Naive thymus-derived CD4-positive, alpha-beta T cell (primary cell): ENCODE results near the gene DPEP3. TPM values are rescaled to one million over a fixed set of nuclear protein-coding genes. Genes with fewer than 3 reads are reported as not detected.

ENCODE experiments used
- ATAC-seq: fragments of 150-1000 bp; cut with Tn5 transposase; 2 replicates; pipeline ENCODE4 v1.10.0; 2021; ENCODE audit warnings: mild to moderate bottlenecking, moderate library complexity
- CTCF ChIA-PET: fragments of 350-600 bp; sonication (Branson Sonifier 250); formaldehyde crosslinking; loops from one replicate; lab custom pipeline; 2021; ENCODE audit warnings: antibody characterized with exemption; lab: Charles Lee
- POLR2A ChIA-PET: fragments of 350-600 bp; sonication (Branson Sonifier 250); formaldehyde crosslinking; loops from one replicate; lab custom pipeline; 2021; ENCODE audit warnings: antibody characterized with exemption, inconsistent platforms; lab: Charles Lee
- DNase-seq, 9 donors: peaks; one replicate each; pipeline versions ENCODE4 v3.0.0 to v3.0.0-alpha.2; 2020 to 2022; ENCODE audit warnings: mixed read lengths in 1 of 9
- H3K27ac ChIP-seq: one replicate; pipeline ENCODE4 v1.7.0; 2013; ENCODE audit warnings: mild to moderate bottlenecking, low read depth, low read length, moderate library complexity
- H3K27me3 ChIP-seq, 2 donors: one replicate each; pipeline ENCODE4 v1.7.0; 2013; ENCODE audit warnings: low read length in 2 of 2, mild to moderate bottlenecking in 2 of 2, moderate library complexity in 2 of 2; ENCODE audit not compliant: control insufficient read depth in 2 of 2, insufficient read depth in 2 of 2
- H3K36me3 ChIP-seq, 3 experiments: 1 replicate in 2 of 3; 2 replicates in 1 of 3; pipeline ENCODE4 v1.7.0; 2013; ENCODE audit warnings: low read length in 3 of 3, mild to moderate bottlenecking in 3 of 3, moderate library complexity in 1 of 3; ENCODE audit not compliant: insufficient read depth in 3 of 3, control insufficient read depth in 2 of 3
- H3K4me1 ChIP-seq, 2 donors: one replicate each; pipeline ENCODE4 v1.7.0; 2013; ENCODE audit warnings: low read length in 2 of 2, mild to moderate bottlenecking in 2 of 2, moderate library complexity in 1 of 2; ENCODE audit not compliant: control insufficient read depth in 2 of 2, insufficient read depth in 2 of 2
- H3K4me3 ChIP-seq: 2 replicates; pipeline ENCODE4 v1.7.0; 2013; ENCODE audit warnings: mild to moderate bottlenecking, low read length
- H3K9me3 ChIP-seq, 3 experiments: 1 replicate in 2 of 3; 2 replicates in 1 of 3; pipeline ENCODE4 v1.7.0; 2013; ENCODE audit warnings: low read length in 3 of 3; ENCODE audit not compliant: control insufficient read depth in 2 of 3
- H3K27ac Mint-ChIP-seq, 9 donors: one replicate each; pipeline ENCODE4 v1.8.0; 2020 to 2022; ENCODE audit warnings: mixed read lengths in 9 of 9, mild to moderate bottlenecking in 8 of 9, moderate library complexity in 5 of 9, inconsistent platforms in 2 of 9
- H3K27me3 Mint-ChIP-seq, 5 donors: one replicate each; pipeline ENCODE4 v1.8.0; 2021 to 2022; ENCODE audit warnings: mixed read lengths in 5 of 5, mild to moderate bottlenecking in 1 of 5
- H3K36me3 Mint-ChIP-seq, 5 donors: one replicate each; pipeline ENCODE4 v1.8.0; 2020 to 2022; ENCODE audit warnings: mixed read lengths in 5 of 5, mild to moderate bottlenecking in 3 of 5, inconsistent platforms in 1 of 5
- H3K4me1 Mint-ChIP-seq, 7 donors: one replicate each; pipeline ENCODE4 v1.8.0; 2020 to 2022; ENCODE audit warnings: mixed read lengths in 7 of 7, mild to moderate bottlenecking in 3 of 7, inconsistent platforms in 1 of 7
- H3K4me3 Mint-ChIP-seq, 10 donors: one replicate each; pipeline ENCODE4 v1.8.0; 2020 to 2022; ENCODE audit warnings: mild to moderate bottlenecking in 10 of 10, mixed read lengths in 10 of 10, moderate library complexity in 6 of 10, inconsistent platforms in 2 of 10
- H3K9me3 Mint-ChIP-seq, 11 donors: one replicate each; pipeline ENCODE4 v1.8.0; 2020 to 2022; ENCODE audit warnings: mixed read lengths in 11 of 11, mild to moderate bottlenecking in 4 of 11, inconsistent platforms in 1 of 11, moderate library complexity in 1 of 11
- intact Hi-C, 2 donors: fragments of 100-400 bp; cut with micrococcal nuclease; formaldehyde crosslinking; loops; one replicate each; pipeline ENCODE4 v1.15.1; 2023
- polyA plus RNA-seq, 2 donors: library from polyadenylated mRNA; unstranded; fragments of 300-500 nt; fragmentation: Illumina TruSeq; gene quantifications; one replicate each; pipeline ENCODE4 v1.2.3, GENCODE V29; 2021
- total RNA-seq, 6 experiments: library from RNA in 5 of 6; stranded (reverse) in 5 of 6; gene quantifications; 1 replicate in 5 of 6; 2 replicates in 1 of 6; pipeline ENCODE4 v1.2.3 and lab custom pipeline; 2021 to 2026

The DPEP3 gene
- total and polyA plus RNA-seq, 7 experiments from 2014 or later, result 0.10 to 2.3 (median 1.6) TPM

DNA sequence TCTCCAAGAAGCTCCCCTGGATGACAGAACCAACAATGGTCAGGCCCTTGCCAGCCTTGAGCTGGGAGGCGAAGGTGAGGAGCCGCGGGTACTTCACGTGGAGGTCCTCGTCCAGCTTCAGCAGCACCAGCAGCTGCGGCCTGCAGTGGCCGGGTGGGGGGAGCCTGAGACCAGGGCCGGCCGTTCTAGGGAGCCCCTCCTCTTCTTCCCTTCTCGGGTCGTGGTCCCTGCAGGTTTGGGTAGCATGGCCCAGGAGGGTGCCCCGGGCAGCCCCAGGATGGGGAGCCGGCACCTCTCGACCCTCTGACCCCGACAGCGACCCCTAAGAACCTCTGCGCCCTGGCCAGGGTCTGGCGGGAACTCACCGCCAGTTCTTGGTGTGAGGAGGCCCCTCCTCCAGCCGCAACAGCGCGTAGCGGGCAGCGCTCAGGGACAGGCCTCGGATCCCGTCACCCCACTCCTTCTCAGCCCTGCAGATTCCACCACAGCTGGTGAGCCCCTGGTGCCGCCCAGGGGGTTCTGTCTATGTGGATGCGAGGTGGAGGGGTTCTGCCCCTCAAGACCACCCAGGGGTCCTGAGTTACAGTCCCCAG, 33.2 kb downstream of the DPEP3 start:
- Mint-ChIP-seq H3K27ac (no peak overlapping the region), H3K36me3 (peaks cover 0 to 6% (median 3%) of the 10 kb centered on the region in 5 donors), H3K4me1 (peaks cover 3 to 6% (median 3%) of the 10 kb centered on the region in 7 donors), H3K4me3 (no peak overlapping the region), H3K27me3 (no peaks in the 10 kb centered on the region), H3K9me3 (no peaks in the 10 kb centered on the region)
- POLR2A ChIA-PET, result interaction anchor here (0.7 to 1.9 kb wide), 2 partner anchors 10 to 12 kb away, joined by 3 to 4 read pairs; partner anchors contain the start of gene PSMB10
- no peaks in the 10 kb centered on the region for H3K27me3 ChIP-seq
- no peak overlapping the region for H3K4me3 ChIP-seq
- intact Hi-C loops, result no loop called here
- H3K27ac ChIP-seq, result no peak overlapping the region
- H3K4me1 ChIP-seq, result no peaks in the 10 kb centered on the region
- CTCF ChIA-PET, result interaction anchor here (0.7 kb wide), 1 partner anchor 9 kb away, joined by 4 read pairs; no protein-coding TSS in a partner anchor
- H3K36me3 ChIP-seq, result peaks cover 0 to 84% (median 0%) of the 10 kb centered on the region in 3 experiments
- no peaks in the 10 kb centered on the region for H3K9me3 ChIP-seq
- no peak for DNase-seq
- ATAC-seq, result no peak

DNA sequence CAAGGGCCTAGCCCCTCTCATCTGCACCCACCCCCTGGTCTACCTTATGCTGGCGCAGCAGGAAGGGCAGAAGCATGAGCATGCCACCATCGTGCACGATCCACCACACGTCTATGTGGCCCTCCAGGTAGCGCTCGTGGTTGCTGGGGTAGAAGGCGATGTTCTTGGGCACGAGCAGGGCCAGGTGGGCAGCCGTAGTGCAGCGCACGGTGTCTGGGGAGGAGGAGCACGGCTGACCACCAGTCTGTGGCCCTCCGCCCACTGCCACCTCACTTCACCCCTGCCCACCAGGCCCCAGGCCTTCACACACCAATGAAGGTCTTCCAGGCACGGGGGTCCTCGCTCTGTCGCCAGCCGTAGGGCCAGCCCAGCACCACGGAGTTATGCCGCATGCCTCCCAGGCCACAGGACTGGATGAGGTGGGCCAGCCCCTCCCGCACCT, 34.1 kb downstream of the DPEP3 start:
- H3K9me3 Mint-ChIP-seq, result no peaks in the 10 kb centered on the region
- H3K4me1 Mint-ChIP-seq, result peaks cover 6 to 14% (median 11%) of the 10 kb centered on the region in 7 donors
- no peak overlapping the region for H3K27ac Mint-ChIP-seq
- CTCF ChIA-PET, result interaction anchor here (0.7 kb wide), 1 partner anchor 8 kb away, joined by 4 read pairs; no protein-coding TSS in a partner anchor
- no peaks in the 10 kb centered on the region for H3K27me3 Mint-ChIP-seq
- ATAC-seq (no peak), DNase-seq (no peak)
- POLR2A ChIA-PET, result interaction anchor here (0.7 to 1.9 kb wide), 2 partner anchors 9 to 11 kb away, joined by 3 to 4 read pairs; partner anchors contain the start of gene PSMB10
- Histone ChIP-seq H3K4me3 (no peak overlapping the region), H3K36me3 (peaks cover 0 to 75% (median 0%) of the 10 kb centered on the region in 3 experiments), H3K27ac (no peak overlapping the region), H3K9me3 (no peaks in the 10 kb centered on the region), H3K27me3 (no peaks in the 10 kb centered on the region), H3K4me1 (peaks cover 0 to 7% of the 10 kb centered on the region in 2 donors)
- H3K4me3 Mint-ChIP-seq, result no peak overlapping the region
- intact Hi-C loops, result no loop called here
- H3K36me3 Mint-ChIP-seq, result peaks cover 0 to 6% (median 0%) of the 10 kb centered on the region in 5 donors

DNA sequence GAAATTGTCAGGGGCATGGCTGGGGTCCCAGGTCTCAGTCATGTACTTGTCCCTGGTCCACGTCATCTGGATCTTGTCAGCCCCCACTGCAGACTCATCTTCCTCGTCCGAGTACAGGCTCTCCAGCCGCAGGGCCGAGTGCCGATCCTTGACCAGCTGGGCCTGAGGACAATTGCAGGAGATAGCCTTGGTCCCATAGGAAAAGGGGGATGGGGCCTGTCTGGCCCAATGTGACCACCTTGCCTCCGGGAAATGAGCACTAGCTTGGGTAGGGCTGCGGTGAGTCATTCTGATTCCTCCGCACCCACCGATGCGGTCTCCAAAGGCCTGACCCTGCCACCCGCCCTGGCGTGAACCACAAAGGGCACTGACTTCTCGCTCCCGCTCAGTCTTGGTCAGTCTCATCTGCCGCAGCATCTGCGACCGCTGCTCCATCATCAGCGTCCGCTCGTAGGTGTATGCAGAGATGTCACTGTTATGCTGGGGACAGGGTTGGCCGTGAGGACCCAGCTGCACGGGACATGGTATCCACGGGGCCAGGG, 34.8 kb downstream of the DPEP3 start:
- no peak overlapping the region for H3K27ac ChIP-seq

GRCh38 chr16:67944690-67945391, 35.5 kb downstream of the DPEP3 start:
- no peaks in the 10 kb centered on the region for H3K27me3 Mint-ChIP-seq
- H3K36me3 Mint-ChIP-seq, result peaks cover 0 to 10% (median 0%) of the 10 kb centered on the region in 5 donors
- Histone ChIP-seq H3K4me3 (no peak overlapping the region), H3K27ac (no peak overlapping the region), H3K9me3 (no peaks in the 10 kb centered on the region), H3K4me1 (peaks cover 0 to 17% of the 10 kb centered on the region in 2 donors), H3K27me3 (no peaks in the 10 kb centered on the region), H3K36me3 (peaks cover 0 to 62% (median 0%) of the 10 kb centered on the region in 3 experiments)
- peaks cover 14 to 25% (median 20%) of the 10 kb centered on the region in 7 donors for H3K4me1 Mint-ChIP-seq
- no peak for ATAC-seq
- H3K4me3 Mint-ChIP-seq, result no peak overlapping the region
- CTCF ChIA-PET, result no interaction called here
- POLR2A ChIA-PET, result no interaction called here
- H3K27ac Mint-ChIP-seq, result no peak overlapping the region
- intact Hi-C loops, result no loop called here
- no peak for DNase-seq
- H3K9me3 Mint-ChIP-seq, result no peaks in the 10 kb centered on the region

More for the DNA sequence above, 34.8 kb downstream of the DPEP3 start:
- H3K4me1 ChIP-seq, result peaks cover 0 to 11% of the 10 kb centered on the region in 2 donors
- Mint-ChIP-seq H3K36me3 (peaks cover 0 to 6% (median 0%) of the 10 kb centered on the region in 5 donors), H3K27me3 (no peaks in the 10 kb centered on the region), H3K4me1 (peaks cover 9 to 19% (median 14%) of the 10 kb centered on the region in 7 donors), H3K27ac (no peak overlapping the region), H3K9me3 (no peaks in the 10 kb centered on the region), H3K4me3 (no peak overlapping the region)
- H3K27me3 ChIP-seq, result no peaks in the 10 kb centered on the region
- H3K36me3 ChIP-seq, result peaks cover 0 to 68% (median 0%) of the 10 kb centered on the region in 3 experiments
- intact Hi-C loops, result no loop called here
- CTCF ChIA-PET, result no interaction called here
- ATAC-seq, result no peak
- no peaks in the 10 kb centered on the region for H3K9me3 ChIP-seq
- no peak overlapping the region for H3K4me3 ChIP-seq
- POLR2A ChIA-PET, result interaction anchor here (1.9 kb wide), 1 partner anchor 10 kb away, joined by 4 read pairs; no protein-coding TSS in a partner anchor
- no peak for DNase-seq

- Histone ChIP-seq H3K4me1 (peaks cover 0 to 25% of the 10 kb centered on the region in 2 donors), H3K4me3 (no peak within 1 kb of the TSS), H3K27ac (no peak within 1 kb of the TSS), H3K36me3 (peaks cover 0 to 57% (median 0%) of the 10 kb centered on the region in 3 experiments), H3K9me3 (no peaks in the 10 kb centered on the region), H3K27me3 (no peaks in the 10 kb centered on the region)
- H3K4me1 Mint-ChIP-seq, result peaks cover 17 to 31% (median 25%) of the 10 kb centered on the region in 7 donors
- H3K27ac Mint-ChIP-seq, result no peak within 1 kb of the TSS
- H3K9me3 Mint-ChIP-seq, result no peaks in the 10 kb centered on the region
- no peaks in the 10 kb centered on the region for H3K27me3 Mint-ChIP-seq
- H3K4me3 Mint-ChIP-seq, result no peak within 1 kb of the TSS
- peaks cover 0 to 10% (median 0%) of the 10 kb centered on the region in 5 donors for H3K36me3 Mint-ChIP-seq
- ChIA-PET CTCF (no interaction called here), POLR2A (interaction anchor here (0.8 kb wide), 1 partner anchor 21 kb away, joined by 4 read pairs; no protein-coding TSS in a partner anchor)
- DNase-seq (no peak), ATAC-seq (no peak)
- intact Hi-C loops, result no loop called here
Measured at GRCh38 chr16:67943619-67944504, 36.4 kb downstream of the DPEP3 start, which contains the start of gene LCAT. TSS of gene LCAT (minus strand) at chr16:67944120. CDS start at chr16:67944101, 19 bp downstream.

GRCh38 chr16:67943256-67943618, 37.1 kb downstream of the DPEP3 start:
- CTCF ChIA-PET, result no interaction called here
- POLR2A ChIA-PET, result interaction anchor here (0.8 kb wide), 1 partner anchor 22 kb away, joined by 4 read pairs; no protein-coding TSS in a partner anchor
- Histone ChIP-seq H3K4me1 (peaks cover 0 to 25% of the 10 kb centered on the region in 2 donors), H3K4me3 (no peak overlapping the region), H3K36me3 (peaks cover 0 to 51% (median 0%) of the 10 kb centered on the region in 3 experiments), H3K27me3 (no peaks in the 10 kb centered on the region), H3K27ac (no peak overlapping the region), H3K9me3 (no peaks in the 10 kb centered on the region)
- no peak for ATAC-seq
- H3K36me3 Mint-ChIP-seq, result peaks cover 0 to 10% (median 0%) of the 10 kb centered on the region in 5 donors
- H3K27me3 Mint-ChIP-seq, result no peaks in the 10 kb centered on the region
- no peak overlapping the region for H3K4me3 Mint-ChIP-seq
- no peak overlapping the region for H3K27ac Mint-ChIP-seq
- peaks cover 17 to 32% (median 23%) of the 10 kb centered on the region in 7 donors for H3K4me1 Mint-ChIP-seq
- intact Hi-C loops, result no loop called here
- no peak for DNase-seq
- no peaks in the 10 kb centered on the region for H3K9me3 Mint-ChIP-seq
